GM12891 (cell line): ENCODE measurements around the gene INSIG1.

Experiments used
- POLR2A ChIP-seq: IDR thresholded peaks from 2 replicates; pipeline ENCODE4 v1.6.1; 2011; ENCODE audit warnings: low read depth, low read length, control low read depth
- POLR2AphosphoS5 ChIP-seq: IDR thresholded peaks from 2 replicates; pipeline ENCODE4 v1.6.1; 2011; ENCODE audit warnings: low read depth, low read length, control low read depth
- SPI1 ChIP-seq: IDR thresholded peaks from 2 replicates; pipeline ENCODE4 v1.6.1; 2011; ENCODE audit warnings: low read depth, low read length, control low read depth
- TAF1 ChIP-seq: IDR thresholded peaks from 2 replicates; pipeline ENCODE4 v1.6.1; 2011; ENCODE audit warnings: low read depth, low read length, control low read depth

- TF ChIP-seq POLR2AphosphoS5, result no peak
- TF ChIP-seq POLR2A, result no peak
- TF ChIP-seq TAF1, result no peak
- TF ChIP-seq SPI1, result no peak
Measured at GRCh38 chr7:155248366-155248756, 49.3 kb upstream of the INSIG1 start.
